Measurements from ENCODE around the gene MAGOHB. TPM values are rescaled to one million over a fixed set of nuclear protein-coding genes. Genes with fewer than 3 reads are reported as not detected.
"Not testable (repeated sequence)": the region's sequence is repeated elsewhere in the genome, so short reads cannot be mapped to it uniquely, and the experiment has no call there.

MAGOHB gene
- polyA plus RNA-seq (ENCODE audit: insufficient read length in 4 of 4): 10 to 100 TPM; 36.2 to 49.5 (median 40.2) TPM

DNA sequence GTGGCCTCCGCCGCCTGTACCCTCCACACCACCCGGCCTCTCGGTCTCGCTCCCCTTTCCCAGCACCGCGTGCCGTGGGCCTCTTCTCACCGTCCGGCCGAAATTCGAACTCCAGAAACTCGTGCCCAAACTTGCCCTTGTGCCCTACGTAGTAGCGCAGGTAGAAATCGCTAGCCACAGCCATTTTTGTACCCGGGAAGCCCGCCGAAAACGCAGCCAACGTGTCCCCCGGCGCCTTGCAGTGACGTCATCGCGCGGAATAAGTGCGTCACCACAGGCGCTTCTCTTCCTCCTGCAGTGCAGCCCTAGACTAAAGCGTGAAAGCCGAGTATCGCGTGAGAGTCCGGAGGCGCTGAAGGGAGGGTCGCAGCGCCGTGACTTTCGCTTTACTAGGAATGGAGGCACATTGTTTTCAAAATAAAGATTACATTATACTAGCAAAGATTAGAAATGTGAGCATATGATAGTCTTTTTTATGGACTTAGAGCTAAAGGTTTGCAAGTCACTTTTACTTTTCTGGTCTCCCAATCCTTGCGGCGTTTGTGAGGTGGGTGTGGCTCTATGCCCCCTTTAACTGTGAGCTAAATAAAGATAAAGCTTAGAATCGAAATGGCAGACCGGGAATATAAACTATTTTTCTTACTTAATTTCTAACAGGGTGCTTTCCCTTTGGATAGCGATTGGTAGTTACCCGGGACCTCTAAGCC is at the start of gene MAGOHB:
Gene MAGOHB, minus strand, starts transcription at position 261 of the 707 bp plus-strand sequence. Its CDS starts 77 bp downstream, at position 184.
- DNase-seq (ENCODE audit: low read depth in 4 of 4, low spot score in 2 of 4): peak; percentile 93 to 97 (median 94)

- no peak for DNase-seq (ENCODE audit: low read depth in 4 of 4, low spot score in 2 of 4)
These were observed 47.9 kb upstream of the MAGOHB start for GRCh38 chr12:10661338-10661737.

DNA sequence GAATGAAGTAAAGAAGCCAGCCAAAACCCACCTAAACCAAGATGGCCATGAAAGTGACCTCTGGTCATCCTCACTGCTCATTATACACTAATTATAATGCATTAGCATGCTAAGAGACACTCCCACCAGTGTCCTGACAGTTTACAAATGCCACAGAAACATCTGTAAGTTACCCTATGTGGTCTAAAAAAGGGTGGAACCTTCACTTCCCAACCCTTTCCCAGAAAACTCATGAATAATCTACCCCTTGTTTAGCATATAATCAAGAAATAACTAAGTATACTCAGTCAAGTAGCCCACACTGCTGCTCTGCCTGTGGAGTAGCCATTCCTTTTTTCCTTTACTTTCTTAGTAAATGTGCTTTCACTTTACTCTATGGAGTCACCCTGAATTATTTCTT is 40.6 kb upstream of the MAGOHB start:
- DNase-seq (ENCODE audit: low read depth in 4 of 4, low spot score in 2 of 4): no peak

DNA sequence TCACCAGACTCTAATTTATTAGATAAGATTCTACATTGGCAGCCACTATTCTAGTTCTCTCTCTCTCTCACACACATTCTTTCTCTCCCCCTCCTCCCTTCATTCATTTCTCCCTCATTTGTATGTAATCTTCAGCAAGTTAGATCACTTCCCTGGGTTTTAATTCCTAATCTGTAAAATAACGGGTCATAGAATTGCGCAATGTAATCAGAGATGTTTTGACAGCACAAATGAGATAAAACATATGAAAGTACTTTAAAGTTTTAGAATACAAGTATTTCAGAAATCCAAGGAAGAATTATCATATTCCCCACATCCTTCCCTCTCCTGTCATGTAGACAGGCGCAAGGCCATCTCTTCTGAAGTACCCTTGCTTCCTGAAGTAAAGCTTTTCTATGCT is 38.8 kb upstream of the MAGOHB start:
- DNase-seq (ENCODE audit: low read depth in 4 of 4, low spot score in 2 of 4): no peak

- DNase-seq (ENCODE audit: low read depth in 4 of 4, low spot score in 2 of 4): not testable (repeated sequence)
These were observed 33.2 kb upstream of the MAGOHB start for GRCh38 chr12:10646576-10646975.

DNA sequence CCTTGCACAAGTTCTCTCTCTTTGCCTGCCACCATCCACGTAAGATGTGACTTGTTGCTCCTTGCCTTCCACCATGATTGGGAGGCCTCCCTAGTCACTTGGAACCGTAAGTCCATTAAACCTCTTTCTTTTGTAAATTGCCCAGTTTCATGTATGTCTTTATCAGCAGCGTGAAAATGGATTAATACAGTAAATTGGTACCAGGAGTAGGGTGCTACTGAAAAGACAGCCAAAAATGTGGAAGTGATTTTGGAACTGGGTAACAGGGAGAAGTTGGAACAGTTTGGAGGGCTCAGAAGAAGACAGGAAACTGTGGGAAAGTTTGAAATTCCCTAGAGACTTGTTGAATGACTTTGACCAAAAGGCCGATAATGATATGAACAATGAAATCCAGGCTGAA is 32.5 kb upstream of the MAGOHB start:
- no peak for DNase-seq (ENCODE audit: low read depth in 4 of 4, low spot score in 2 of 4)

GRCh38 chr12:10641735-10642500 is 28.5 kb upstream of the MAGOHB start:
- DNase-seq (ENCODE audit: low read depth in 4 of 4, low spot score in 2 of 4): no peak

DNA sequence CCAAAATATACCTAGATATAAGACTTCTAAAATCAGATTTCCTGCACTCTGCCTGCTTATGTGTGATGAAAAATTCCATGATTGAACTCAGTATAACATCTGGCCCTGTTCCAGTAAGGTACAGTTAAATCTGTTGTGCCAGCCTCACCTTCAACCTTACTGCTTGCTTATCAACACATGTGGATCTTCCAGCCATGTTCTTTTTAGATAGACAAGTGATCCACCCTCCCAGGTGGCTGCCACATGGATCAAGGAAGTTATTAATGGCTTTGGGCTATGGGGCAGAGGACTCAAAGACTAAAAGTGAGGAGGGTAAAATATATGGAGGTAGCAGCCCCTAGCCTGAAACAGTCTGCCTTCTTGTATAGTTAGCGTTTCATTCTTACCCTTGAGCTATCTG is 25.3 kb upstream of the MAGOHB start:
- no peak for DNase-seq (ENCODE audit: low read depth in 4 of 4, low spot score in 2 of 4)

DNA sequence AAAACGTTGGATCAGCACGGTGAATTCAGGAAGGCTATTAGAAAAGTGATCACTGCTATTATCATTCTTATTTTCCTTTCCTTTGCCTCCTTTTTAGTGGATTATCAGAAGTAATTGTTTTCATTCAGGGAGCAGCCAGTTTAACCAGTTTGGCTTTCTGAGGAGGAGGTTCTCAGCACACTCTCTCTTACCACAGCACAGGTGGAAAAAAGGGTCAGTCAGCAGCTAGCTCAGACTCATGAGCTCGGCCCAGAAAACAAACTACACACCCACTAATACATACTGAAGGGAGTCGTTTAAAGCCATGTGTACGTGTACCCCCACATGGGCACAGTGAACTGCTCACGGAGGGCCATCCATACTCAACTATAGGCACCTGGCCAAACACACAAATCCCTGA is 23.2 kb upstream of the MAGOHB start:
- DNase-seq (ENCODE audit: low read depth in 4 of 4, low spot score in 2 of 4): no peak

DNA sequence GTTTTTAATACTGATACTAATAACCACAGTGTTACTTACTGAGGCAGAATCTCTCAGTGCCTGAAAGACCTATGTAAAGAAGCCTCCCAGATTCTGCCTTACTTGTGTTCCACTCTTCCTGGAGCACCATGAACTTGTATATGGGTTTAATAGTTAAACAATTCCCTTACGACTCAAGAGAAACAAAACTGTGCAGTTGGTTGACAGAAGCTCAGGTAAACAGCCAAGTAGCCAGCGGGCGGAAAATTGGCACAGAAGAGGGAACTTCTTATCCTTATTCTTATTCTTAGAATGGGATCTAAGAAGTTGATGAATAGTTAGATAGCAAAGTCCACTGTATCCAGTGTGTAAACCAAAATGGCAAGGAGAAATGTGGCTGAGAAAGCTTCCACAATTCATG is 22.7 kb upstream of the MAGOHB start:
- DNase-seq (ENCODE audit: low read depth in 4 of 4, low spot score in 2 of 4): no peak

DNA sequence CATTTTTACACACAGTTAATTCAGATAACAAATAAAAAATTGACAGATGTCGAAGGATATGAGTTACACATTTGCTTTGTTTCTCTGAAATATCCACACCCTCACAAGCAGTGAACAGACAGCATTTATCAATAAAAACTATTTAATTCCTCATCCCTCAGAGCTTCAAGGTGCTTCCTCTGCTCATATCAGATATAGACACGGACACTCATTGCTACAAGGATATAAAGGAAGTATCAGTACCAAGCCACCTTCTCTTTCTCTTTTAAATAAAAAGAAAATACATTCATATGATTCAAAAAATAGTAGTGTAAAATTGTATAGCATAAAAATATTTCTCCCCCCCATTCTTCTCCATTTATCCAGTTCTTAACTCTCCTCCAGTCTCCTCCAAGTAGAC is 21.9 kb upstream of the MAGOHB start:
- no peak for DNase-seq (ENCODE audit: low read depth in 4 of 4, low spot score in 2 of 4)

DNA sequence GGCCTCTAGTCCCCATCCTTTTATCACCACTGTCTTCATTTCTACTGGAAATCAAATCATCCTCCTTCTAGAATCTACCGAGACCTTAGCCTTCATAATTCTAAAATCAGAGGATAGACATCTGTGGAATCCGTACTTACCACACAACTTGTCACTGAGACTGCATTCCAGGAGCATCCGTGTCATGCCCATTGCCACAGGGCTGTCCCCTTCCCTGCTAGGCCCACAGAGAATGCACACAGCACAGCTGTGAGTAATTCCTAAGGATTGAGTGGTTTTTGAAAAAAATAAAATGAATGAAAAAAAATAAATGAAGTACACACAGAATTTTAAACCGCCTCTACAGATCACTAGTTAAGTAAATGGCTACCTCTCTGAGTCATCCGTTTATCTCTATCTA is 21.0 kb upstream of the MAGOHB start:
- no peak for DNase-seq (ENCODE audit: low read depth in 4 of 4, low spot score in 2 of 4)

- DNase-seq (ENCODE audit: low read depth in 4 of 4, low spot score in 2 of 4): no peak
These were observed 20.1 kb upstream of the MAGOHB start for GRCh38 chr12:10633541-10633940.

DNA sequence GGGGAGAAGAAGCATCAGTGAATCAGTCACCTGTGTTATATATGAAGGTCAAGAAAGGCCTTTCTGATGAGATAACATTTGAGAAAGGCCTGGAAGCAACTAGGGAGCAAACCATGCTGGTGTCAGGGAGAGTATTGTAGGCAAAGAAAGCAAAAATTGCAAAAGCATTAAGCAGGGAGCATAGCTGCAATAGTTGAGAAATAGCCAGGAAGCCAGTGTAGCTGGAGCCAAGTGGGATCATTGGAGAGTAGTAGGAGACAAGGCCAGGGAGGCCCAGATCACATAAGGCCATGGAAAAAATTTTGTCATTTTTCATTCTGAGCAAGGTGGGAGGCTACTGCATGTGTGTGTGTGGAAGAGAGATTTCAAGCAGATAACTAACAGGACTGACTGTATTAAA is 18.8 kb upstream of the MAGOHB start:
- no peak for DNase-seq (ENCODE audit: low read depth in 4 of 4, low spot score in 2 of 4)

GRCh38 chr12:10624605-10625004 is 11.2 kb upstream of the MAGOHB start:
- DNase-seq (ENCODE audit: low read depth in 4 of 4, low spot score in 2 of 4): no peak

- no peak for DNase-seq (ENCODE audit: low read depth in 4 of 4, low spot score in 2 of 4)
These were observed 9.7 kb upstream of the MAGOHB start for GRCh38 chr12:10623131-10623530.

- no peak for DNase-seq (ENCODE audit: low read depth in 4 of 4, low spot score in 2 of 4)
These were observed 7.9 kb upstream of the MAGOHB start for GRCh38 chr12:10621278-10621677.

- no peak for DNase-seq (ENCODE audit: low read depth in 4 of 4, low spot score in 2 of 4)
These were observed 6.8 kb upstream of the MAGOHB start for GRCh38 chr12:10620078-10620779.

DNA sequence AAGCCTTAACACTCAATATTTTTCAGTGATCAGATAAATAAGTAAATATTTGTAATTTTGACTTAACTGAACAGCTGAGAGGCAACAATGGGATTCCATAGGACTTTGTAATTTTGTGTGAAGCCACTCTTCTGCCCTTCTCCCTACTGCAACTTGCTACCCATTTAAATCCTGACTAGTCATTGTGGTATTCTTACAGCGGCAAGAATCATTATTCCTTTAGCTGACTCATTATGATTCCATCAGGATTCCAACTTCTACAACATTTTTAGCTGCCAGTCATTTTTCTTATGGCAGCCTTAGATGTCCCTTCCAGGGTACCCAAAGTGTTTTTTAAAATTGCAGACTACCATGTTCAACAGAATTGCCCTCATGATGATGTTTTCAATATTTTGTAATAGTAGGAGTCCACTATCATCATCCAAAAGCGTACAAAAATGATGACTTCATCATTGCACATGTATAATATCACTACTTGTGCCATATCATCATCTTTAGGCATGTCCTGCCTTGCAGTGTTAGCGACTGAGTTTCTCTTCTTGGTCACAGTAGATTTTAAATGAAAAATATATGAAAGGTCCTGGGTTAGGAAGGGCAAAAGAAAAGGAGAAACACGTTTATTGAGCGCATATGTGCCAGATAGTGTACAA is 5.1 kb upstream of the MAGOHB start:
- DNase-seq (ENCODE audit: low read depth in 4 of 4, low spot score in 2 of 4): no peak

DNA sequence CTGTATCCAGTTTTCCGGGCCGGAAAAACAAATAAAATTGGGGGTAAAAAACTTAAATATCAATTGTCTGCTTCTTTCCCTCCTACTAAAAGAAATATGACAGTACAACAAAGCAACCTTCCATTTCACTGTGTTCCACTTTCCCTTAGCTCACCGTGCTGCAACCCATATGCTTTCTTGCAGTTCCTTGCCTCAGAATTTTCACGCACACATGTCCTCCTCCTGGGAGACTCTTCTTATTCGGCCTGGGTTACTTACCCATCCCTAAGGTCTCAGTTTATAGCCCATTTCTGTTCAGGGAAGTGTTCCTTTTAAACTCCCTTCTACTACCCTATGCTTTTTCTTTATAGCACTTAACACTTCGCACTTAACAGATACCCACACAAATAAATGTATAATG is 4.5 kb upstream of the MAGOHB start:
- DNase-seq (ENCODE audit: low read depth in 4 of 4, low spot score in 2 of 4): no peak

DNA sequence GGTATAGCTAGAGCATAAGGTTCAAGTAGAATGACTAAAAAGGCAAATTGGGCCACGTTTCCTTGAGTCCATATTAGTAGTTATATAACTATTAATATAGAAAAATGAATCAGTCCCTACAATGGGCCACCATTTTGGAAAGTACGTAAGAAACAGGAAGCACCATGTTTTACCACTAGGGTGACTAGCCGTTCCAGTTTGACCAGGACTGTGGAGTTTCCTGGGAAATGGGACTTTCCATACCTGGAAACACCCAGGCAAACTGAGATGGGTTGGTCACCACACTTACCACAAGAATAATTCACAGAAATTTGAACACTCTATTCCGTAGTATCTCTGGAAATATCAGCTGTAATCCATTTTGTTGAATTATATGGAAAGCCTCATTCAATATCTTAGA is 2.1 kb upstream of the MAGOHB start:
- no peak for DNase-seq (ENCODE audit: low read depth in 4 of 4, low spot score in 2 of 4)

Data from left renal cortex interstitium (tissue), 4 donors.